Esophagus muscularis mucosa (tissue), 4 donors: ENCODE measurements around the gene JDP2.

Experiments used
- CTCF ChIP-seq, 3 experiments: fragments of 200-600 bp in 2 of 3; fragments of 450-650 bp in 1 of 3; sonication (generic) in 2 of 3; IDR thresholded peaks; one replicate each; pipeline ENCODE4 v1.5.1; 2017 to 2019; ENCODE audit warnings: antibody characterized with exemption in 3 of 3, mild to moderate bottlenecking in 2 of 3, moderate library complexity in 1 of 3
- EP300 ChIP-seq: sonication (generic); formaldehyde crosslinking; IDR thresholded peaks from one replicate; pipeline ENCODE4 v1.6.1; 2017; ENCODE audit warnings: antibody characterized with exemption
- POLR2A ChIP-seq: fragments of 450-650 bp; IDR thresholded peaks from one replicate; pipeline ENCODE4 v1.6.1; 2017; ENCODE audit warnings: antibody characterized with exemption, moderate library complexity, mild to moderate bottlenecking, low read depth
- POLR2AphosphoS5 ChIP-seq, 2 donors: sonication (generic); formaldehyde crosslinking; IDR thresholded peaks; one replicate each; pipeline ENCODE4 v1.6.1; 2017; ENCODE audit warnings: antibody characterized with exemption in 2 of 2

GRCh38 chr14:75461755-75462349 is 34.0 kb downstream of the JDP2 start:
- TF ChIP-seq POLR2AphosphoS5 (IDR thresholded peaks at IDR 0.05) = no peak
- TF ChIP-seq CTCF (IDR thresholded peaks at IDR 0.05) = no peak
- TF ChIP-seq EP300 = no peak
- TF ChIP-seq POLR2A = no peak
